ENCODE measurements around the gene TMEM43.

DNA sequence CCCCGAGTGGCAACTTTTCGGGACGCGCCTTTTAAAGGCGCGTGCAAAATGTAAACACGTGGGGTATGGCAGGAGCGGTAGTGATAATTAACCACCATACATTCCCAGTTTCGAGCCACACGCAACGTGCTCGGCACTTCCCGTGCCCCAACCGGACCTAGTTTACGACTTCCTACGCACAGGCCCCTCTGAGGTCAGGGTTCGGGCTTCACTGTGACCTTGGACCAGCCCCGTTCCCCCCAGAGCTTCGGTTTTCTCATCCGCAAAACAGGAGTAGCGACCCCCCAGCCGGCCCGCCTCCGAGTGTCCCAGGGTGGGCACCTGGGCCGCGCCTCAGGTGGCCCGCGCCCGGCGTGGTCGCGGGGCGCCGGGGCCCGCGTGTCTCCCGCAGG lies 633 bp upstream of the TMEM43 start:
- TF ChIP-seq CTCF (IDR thresholded peaks at IDR 0.05; ENCODE audit: low read depth, low read length, poor library complexity, severe bottlenecking) (no peak), EZH2phosphoT487 (IDR thresholded peaks at IDR 0.05; ENCODE audit: borderline replicate concordance, low read length) (no peak)

Measured in DOHH2 (cell line).